Vagina (tissue), 2 donors: ENCODE measurements around the gene RNF214.

Experiments used
- POLR2A ChIP-seq, 2 donors: fragments of 450-650 bp; IDR thresholded peaks; one replicate each; pipeline ENCODE4 v1.6.1; 2017; ENCODE audit warnings: antibody characterized with exemption in 2 of 2, mild to moderate bottlenecking in 2 of 2, moderate library complexity in 2 of 2
- TF ChIP-seq, protein P1 (sequence below), 3 experiments: fragments of 450-650 bp in 2 of 3; fragments of 200-600 bp in 1 of 3; sonication (generic) in 1 of 3; IDR thresholded peaks; one replicate each; pipeline ENCODE4 v1.5.1; 2017 to 2019; ENCODE audit warnings: antibody characterized with exemption in 3 of 3, mild to moderate bottlenecking in 2 of 3, moderate library complexity in 2 of 3

DNA sequence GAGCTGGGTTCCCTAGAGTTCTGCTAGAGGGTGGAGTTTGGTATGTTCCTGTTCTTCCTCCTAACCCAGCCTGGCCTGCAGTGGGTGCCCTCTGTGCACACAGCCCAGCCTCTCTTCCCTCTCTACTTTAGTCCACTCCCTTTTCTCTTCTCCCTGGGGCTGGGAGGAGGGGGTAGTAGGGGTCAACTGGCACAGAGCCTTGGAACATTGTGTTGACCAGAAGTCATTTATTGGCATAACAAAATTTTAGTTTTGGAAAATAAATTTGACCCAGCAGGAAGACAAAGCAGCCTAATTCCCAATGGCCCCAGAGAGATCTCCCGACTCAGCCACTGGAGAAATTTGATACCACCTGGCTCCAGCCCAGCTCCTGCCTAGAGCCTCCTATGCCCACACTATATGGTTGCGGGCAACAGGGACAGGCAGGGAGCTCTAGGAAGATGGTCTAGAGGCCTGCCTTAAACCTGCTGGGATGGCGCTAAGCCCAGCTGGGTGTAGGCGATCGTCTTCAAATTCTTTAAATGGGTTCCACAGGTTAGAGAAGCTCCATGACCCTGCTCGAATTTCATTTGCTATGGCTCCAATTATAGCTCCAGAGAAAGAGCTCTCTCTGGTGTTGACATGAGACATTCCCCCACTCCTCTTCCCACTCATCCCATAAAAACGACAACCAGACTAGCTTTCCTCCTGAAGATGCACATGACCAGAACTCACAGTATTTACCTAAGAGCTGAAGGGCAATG lies 10.5 kb upstream of the RNF214 start:
- TF ChIP-seq, protein P1, sequence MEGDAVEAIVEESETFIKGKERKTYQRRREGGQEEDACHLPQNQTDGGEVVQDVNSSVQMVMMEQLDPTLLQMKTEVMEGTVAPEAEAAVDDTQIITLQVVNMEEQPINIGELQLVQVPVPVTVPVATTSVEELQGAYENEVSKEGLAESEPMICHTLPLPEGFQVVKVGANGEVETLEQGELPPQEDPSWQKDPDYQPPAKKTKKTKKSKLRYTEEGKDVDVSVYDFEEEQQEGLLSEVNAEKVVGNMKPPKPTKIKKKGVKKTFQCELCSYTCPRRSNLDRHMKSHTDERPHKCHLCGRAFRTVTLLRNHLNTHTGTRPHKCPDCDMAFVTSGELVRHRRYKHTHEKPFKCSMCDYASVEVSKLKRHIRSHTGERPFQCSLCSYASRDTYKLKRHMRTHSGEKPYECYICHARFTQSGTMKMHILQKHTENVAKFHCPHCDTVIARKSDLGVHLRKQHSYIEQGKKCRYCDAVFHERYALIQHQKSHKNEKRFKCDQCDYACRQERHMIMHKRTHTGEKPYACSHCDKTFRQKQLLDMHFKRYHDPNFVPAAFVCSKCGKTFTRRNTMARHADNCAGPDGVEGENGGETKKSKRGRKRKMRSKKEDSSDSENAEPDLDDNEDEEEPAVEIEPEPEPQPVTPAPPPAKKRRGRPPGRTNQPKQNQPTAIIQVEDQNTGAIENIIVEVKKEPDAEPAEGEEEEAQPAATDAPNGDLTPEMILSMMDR (IDR thresholded peaks at IDR 0.05): peak in 1 of 3 experiments; percentile 26
- no peak for TF ChIP-seq POLR2A (IDR thresholded peaks at IDR 0.05)
